Measurements from ENCODE around the gene KRTAP9-9. TPM values are rescaled to one million over a fixed set of nuclear protein-coding genes. Genes with fewer than 3 reads are reported as not detected.
"Not testable (repeated sequence)": the region's sequence is repeated elsewhere in the genome, so short reads cannot be mapped to it uniquely, and the experiment has no call there.

KRTAP9-9 gene
- polyA plus RNA-seq, 4 donors, result not detected

GRCh38 chr17:41264599-41264998, 9.4 kb downstream of the KRTAP9-9 start:
- no peak for DNase-seq (ENCODE audit: low read depth in 4 of 4, low spot score in 2 of 4)

- DNase-seq (ENCODE audit: low read depth in 4 of 4, low spot score in 2 of 4), result no peak
Measured at GRCh38 chr17:41265078-41265477, 9.9 kb downstream of the KRTAP9-9 start, which contains the start of gene KRTAP9-6. Gene KRTAP9-6 (plus strand): TSS chr17:41265378. CDS start chr17:41265378, 0 bp downstream.

DNA sequence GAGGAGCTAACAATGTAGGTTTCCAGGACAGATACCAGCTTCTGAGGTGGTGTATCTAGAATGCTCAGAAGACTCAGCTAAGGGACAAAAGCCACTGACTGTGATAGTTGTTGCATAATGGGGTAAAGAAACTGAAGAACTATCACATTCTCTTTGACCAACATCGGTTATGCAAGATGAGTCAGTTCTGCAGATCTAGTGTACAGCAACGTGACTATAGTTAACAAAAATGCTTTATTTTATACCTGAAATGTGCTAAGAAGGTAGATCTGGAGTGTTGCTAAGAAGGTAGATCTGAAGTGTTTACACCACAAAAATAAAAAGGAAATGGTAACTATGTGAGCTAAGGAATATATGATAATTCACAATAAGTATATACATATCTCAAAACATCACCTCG, 12.5 kb downstream of the KRTAP9-9 start:
- DNase-seq (ENCODE audit: low read depth in 4 of 4, low spot score in 2 of 4), result no peak

DNA sequence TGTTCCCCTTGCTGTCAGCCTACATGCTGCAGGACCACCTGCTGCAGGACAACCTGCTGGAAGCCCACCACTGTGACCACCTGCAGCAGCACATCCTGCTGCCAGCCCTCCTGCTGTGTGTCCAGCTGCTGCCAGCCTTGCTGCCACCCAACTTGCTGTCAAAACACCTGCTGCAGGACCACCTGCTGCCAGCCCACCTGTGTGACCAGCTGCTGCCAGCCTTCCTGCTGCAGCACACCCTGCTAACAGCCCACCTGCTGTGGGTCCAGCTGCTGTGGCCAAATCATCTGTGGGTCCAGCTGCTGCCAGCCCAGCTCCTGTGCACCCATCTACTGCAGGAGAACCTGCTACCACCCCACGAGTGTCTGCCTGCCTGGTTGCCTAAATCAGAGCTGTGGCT, 16.1 kb downstream of the KRTAP9-9 start:
- not testable (repeated sequence) for DNase-seq (ENCODE audit: low read depth in 4 of 4, low spot score in 2 of 4)

- no peak for DNase-seq (ENCODE audit: low read depth in 4 of 4, low spot score in 2 of 4)
Measured at GRCh38 chr17:41271858-41272257, 16.7 kb downstream of the KRTAP9-9 start.

DNA sequence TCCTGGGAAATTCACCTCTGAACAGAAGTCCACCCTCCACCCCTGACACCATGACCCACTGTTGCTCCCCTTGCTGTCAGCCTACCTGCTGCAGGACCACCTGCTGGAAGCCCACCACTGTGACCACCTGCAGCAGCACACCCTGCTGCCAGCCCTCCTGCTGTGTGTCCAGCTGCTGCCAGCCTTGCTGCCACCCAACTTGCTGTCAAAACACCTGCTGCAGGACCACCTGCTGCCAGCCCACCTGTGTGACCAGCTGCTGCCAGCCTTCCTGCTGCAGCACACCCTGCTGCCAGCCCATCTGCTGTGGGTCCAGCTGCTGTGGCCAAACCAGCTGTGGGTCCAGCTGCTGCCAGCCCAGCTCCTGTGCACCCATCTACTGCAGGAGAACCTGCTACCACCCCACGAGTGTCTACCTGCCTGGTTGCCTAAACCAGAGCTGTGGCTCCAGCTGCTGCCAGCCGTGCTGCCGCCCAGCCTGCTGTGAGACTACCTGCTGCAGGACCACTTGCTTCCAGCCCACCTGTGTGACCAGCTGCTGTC, 20.5 kb downstream of the KRTAP9-9 start, which contains the start of gene KRTAP9-7:
Gene KRTAP9-7 (plus strand): TSS at position 51 of the 543 bp plus-strand sequence. CDS start 0 bp downstream, at position 51.
- DNase-seq (ENCODE audit: low read depth in 4 of 4, low spot score in 2 of 4), result not testable (repeated sequence)

DNA sequence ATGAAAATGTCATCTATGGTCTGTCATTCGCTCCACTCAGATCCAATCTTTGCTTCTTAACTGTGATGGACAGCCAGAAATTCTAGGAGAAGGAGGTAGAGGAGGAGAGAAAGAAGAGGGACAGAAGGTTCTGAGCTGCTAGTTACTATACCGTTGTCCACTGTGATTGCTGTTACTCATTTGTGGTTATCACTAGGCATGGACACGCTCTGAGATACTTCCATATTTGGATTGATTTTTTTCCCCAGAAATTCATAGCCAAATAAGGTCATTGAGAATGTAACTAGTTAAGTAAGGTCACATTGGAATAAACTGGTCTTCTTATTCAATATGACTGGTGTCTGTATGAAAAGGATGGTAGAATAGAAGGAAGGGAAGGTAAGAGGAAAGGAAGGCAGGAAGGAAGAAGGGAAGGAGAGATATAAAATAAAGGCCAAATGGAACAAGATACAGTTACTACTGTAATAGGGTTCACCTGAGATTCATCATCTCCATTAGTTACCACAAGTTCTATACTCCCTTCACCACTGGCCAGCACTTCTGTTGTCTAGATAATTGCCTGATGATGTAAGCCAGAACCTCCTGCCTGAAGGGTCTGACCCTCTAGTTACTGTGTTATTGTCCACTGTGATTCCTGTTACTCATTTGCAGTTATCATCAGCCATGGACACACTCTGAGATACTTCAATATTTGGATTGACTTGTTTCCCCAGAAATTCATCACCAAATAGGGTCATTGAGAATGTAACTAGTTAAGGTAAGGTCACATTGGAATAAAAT, 23.2 kb downstream of the KRTAP9-9 start:
- DNase-seq (ENCODE audit: low read depth in 4 of 4, low spot score in 2 of 4), result no peak

DNA sequence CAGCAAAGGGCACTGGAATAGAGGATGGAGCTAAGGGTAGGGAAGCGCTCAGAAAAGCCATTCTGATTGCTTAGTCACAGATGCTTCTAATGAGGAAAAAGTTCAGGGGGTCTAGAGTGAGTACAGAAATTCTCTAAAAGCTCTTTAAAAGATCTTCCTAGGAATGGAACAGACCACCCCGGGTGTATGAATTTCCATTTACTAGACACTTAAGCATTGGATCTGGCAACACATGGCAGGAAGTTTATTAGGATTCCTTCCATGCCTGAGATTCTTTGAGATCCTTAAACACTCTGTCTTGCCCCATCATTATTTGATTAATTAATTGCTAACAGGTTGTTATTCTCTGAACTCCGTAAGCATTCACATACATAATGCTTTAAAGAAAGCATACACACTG, 28.9 kb downstream of the KRTAP9-9 start:
- no peak for DNase-seq (ENCODE audit: low read depth in 4 of 4, low spot score in 2 of 4)

GRCh38 chr17:41284546-41284945, 29.4 kb downstream of the KRTAP9-9 start:
- no peak for DNase-seq (ENCODE audit: low read depth in 4 of 4, low spot score in 2 of 4)

DNA sequence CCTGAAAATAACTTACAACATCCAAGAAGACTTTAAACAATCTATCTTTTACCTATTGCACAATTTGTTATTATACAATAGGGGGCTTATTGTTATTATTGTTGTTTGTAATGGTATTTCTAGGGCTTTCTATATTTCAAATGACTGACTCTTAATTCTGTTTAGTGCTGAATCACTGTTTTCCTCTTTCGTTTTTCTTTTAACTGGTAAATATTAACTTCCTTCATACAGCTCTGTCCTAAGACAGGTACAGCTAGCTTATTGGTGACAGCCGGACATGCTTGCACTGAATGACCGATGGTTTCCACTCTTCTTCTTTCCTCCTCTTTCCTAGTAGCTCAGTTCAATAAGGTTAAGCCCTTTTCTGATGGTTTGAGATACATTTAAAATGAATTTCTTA, 31.9 kb downstream of the KRTAP9-9 start:
- DNase-seq (ENCODE audit: low read depth in 4 of 4, low spot score in 2 of 4), result no peak

- DNase-seq (ENCODE audit: low read depth in 4 of 4, low spot score in 2 of 4), result no peak
Measured at GRCh38 chr17:41294016-41294415, 38.8 kb downstream of the KRTAP9-9 start.

DNA sequence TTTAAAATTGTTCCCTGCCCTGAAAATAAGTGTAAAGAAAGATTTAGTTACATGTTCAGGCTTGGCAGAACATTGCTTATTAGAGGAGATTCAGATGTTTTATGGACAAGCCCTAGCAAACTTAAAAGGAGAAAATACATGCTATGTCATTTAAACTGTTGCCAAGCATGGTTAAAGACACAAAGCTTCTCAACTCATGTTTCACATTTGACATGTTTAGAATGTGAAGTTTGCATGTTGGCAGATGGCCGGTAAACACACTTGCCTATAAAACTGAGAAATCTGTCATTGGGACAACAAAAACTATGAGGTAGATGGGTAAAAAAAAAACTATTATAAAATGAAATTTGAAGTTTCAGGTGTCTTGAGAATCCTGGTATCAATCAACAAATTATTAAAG, 41.7 kb downstream of the KRTAP9-9 start:
- no peak for DNase-seq (ENCODE audit: low read depth in 4 of 4, low spot score in 2 of 4)

DNA sequence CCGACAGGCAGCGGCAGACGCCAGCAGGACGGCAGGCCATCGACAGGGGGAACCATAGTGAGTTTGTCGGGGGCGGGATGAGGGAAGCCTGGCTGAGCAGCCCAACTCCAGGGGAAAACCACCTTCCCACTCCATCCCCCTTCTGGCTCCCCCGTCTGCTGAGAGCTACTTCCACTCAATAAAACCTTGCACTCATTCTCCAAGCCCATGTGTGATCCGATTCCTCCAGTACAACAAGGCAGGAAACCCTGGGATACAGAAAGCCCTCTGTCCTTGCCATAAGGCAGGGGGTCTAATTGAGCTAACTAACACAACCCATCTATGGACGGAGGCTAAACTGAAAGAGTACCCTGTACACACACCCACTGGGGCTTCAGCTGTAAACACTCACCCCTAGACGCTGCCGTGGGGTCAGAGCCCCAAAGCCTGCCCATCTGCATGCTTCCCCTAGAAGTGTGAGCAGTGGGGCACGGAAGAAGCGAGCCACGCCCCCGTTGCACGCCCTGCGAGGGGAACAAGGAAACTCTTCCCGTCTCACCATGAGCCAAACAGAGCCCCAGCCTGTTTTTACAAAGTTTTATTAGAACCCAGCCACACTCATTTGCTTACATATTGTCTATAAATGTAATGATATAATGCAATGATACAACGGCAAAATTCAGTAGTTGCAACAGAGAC, 43.4 kb downstream of the KRTAP9-9 start:
- no peak for DNase-seq (ENCODE audit: low read depth in 4 of 4, low spot score in 2 of 4)

- DNase-seq (ENCODE audit: low read depth in 4 of 4, low spot score in 2 of 4), result no peak
Measured at GRCh38 chr17:41301204-41301790, 46.1 kb downstream of the KRTAP9-9 start.

- DNase-seq (ENCODE audit: low read depth in 4 of 4, low spot score in 2 of 4), result no peak
Measured at GRCh38 chr17:41301916-41302901, 47.0 kb downstream of the KRTAP9-9 start, which contains the start of gene KRTAP29-1. Gene KRTAP29-1 (minus strand): TSS chr17:41302851. CDS start chr17:41302851, 0 bp downstream.

DNA sequence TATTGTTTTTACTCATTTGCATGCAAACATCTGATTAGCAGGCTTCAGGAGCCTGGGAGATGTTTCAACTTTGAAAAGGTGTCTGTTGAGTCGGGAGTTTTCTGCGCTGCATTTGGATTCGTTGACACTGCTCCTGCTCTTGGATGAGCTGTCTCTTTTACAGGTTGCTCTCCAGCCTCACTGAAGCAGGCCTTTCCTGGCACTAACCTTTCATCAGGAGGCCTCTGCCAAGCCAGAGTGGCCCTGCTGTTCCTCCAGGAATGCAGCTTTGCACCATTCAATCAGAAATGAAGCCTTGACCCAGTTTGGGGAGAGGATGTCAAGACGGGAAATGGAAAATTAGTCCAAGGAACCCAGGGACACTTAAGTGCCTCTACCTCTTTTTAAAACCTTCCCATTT, 47.8 kb downstream of the KRTAP9-9 start:
- DNase-seq (ENCODE audit: low read depth in 4 of 4, low spot score in 2 of 4), result no peak

- DNase-seq (ENCODE audit: low read depth in 4 of 4, low spot score in 2 of 4), result no peak
Measured at GRCh38 chr17:41304091-41304490, 48.9 kb downstream of the KRTAP9-9 start.

All from left renal cortex interstitium (tissue), 4 donors.